HepG2 (cell line): Measurements from ENCODE around the gene PUS1. TPM values are rescaled to one million over a fixed set of nuclear protein-coding genes. Genes with fewer than 3 reads are reported as not detected.
"Not testable (repeated sequence)": the region's sequence is repeated elsewhere in the genome, so short reads cannot be mapped to it uniquely, and the experiment has no call there.

ENCODE experiments used
- ATAC-seq: fragments of 200-7000 bp; cut with Tn5 transposase; 3 replicates; pipeline ENCODE4 v1.9.1; 2020; ENCODE audit warnings: mild to moderate bottlenecking, moderate library complexity
- BruUV-seq: library from RNA; stranded (reverse); fragments of 400-500 nt; replicated peaks from 2 replicates; lab custom pipeline; 2021; lab: Mats Ljungman, UMichigan
- CTCF ChIA-PET: fragments of 300-600 bp; formaldehyde crosslinking; extraction: SDS; loops from one replicate; lab custom pipeline; 2021; ENCODE audit warnings: low total read pairs, inconsistent platforms, low intra/inter-chr PET ratio; lab: Yijun Ruan, JAX
- POLR2A ChIA-PET: fragments of 350-600 bp; sonication (Branson Sonifier 250); formaldehyde crosslinking; loops from one replicate; lab custom pipeline; 2020; ENCODE audit warnings: antibody characterized with exemption, inconsistent platforms; lab: Yijun Ruan, JAX
- DNase-seq: peaks from one replicate; pipeline ENCODE4 v3.0.0-alpha.2; 2015; ENCODE audit warnings: low spot score
- FAIRE-seq: peaks from 3 replicates; lab custom pipeline; 2011; peaks lifted over from hg19 to GRCh38; lab: Jason Lieb, UNC
- H2AFZ ChIP-seq: one replicate; pipeline ENCODE4 v1.6.1; 2011; ENCODE audit warnings: low read length, inconsistent platforms
- H3K27ac ChIP-seq: fragments of 300-600 bp; 3 replicates; pipeline ENCODE4 v1.8.0; 2011; ENCODE audit warnings: mixed run types, mild to moderate bottlenecking, mixed read lengths, low read length, inconsistent platforms; ENCODE audit not compliant: insufficient read depth; ENCODE audit errors: extremely low read length
- H3K27me3 ChIP-seq, 2 experiments: fragments of 200-600 bp in 1 of 2; 2 replicates in 1 of 2; 3 replicates in 1 of 2; pipeline versions ENCODE4 v1.6.0 to v1.8.0; 2011; ENCODE audit warnings: low read length in 2 of 2, mild to moderate bottlenecking in 2 of 2, moderate library complexity in 2 of 2, inconsistent platforms in 1 of 2; ENCODE audit not compliant: insufficient read depth in 2 of 2, control insufficient read depth in 1 of 2
- H3K36me3 ChIP-seq, 2 experiments: fragments of 200-600 bp in 1 of 2; replicated peaks in 1 of 2; 2 replicates in 1 of 2; 3 replicates in 1 of 2; pipeline versions ENCODE4 v1.5.1 to v1.8.0; 2011; ENCODE audit warnings: low read length in 2 of 2, inconsistent platforms in 1 of 2; ENCODE audit not compliant: insufficient read depth in 2 of 2, control insufficient read depth in 1 of 2
- H3K4me1 ChIP-seq: 2 replicates; pipeline ENCODE4 v1.5.1; 2012; ENCODE audit warnings: low read length, inconsistent platforms; ENCODE audit not compliant: insufficient read depth
- H3K4me2 ChIP-seq: 2 replicates; pipeline ENCODE4 v1.6.0; 2011; ENCODE audit warnings: low read depth, low read length, inconsistent platforms
- H3K4me3 ChIP-seq, 3 experiments: fragments of 200-600 bp in 1 of 3; sonication (generic), shearing (Covaris generic) in 1 of 3; replicated peaks in 1 of 3; 2 replicates each; pipeline ENCODE4 v1.5.1; 2011 to 2016; ENCODE audit warnings: low read length in 3 of 3, inconsistent platforms in 2 of 3, low read depth in 2 of 3, mild to moderate bottlenecking in 2 of 3, control low read depth in 1 of 3, mixed read lengths in 1 of 3; ENCODE audit not compliant: insufficient read depth in 1 of 3
- H3K79me2 ChIP-seq: one replicate; pipeline ENCODE4 v1.6.1; 2011; ENCODE audit warnings: low read length, inconsistent platforms; ENCODE audit not compliant: insufficient read depth
- H3K9ac ChIP-seq: 2 replicates; pipeline ENCODE4 v1.6.0; 2011; ENCODE audit warnings: mild to moderate bottlenecking, low read depth, low read length, inconsistent platforms; ENCODE audit not compliant: insufficient read depth
- H3K9me3 ChIP-seq: 2 replicates; pipeline ENCODE4 v1.5.1; 2012; ENCODE audit warnings: mild to moderate bottlenecking, low read length
- H4K20me1 ChIP-seq: 2 replicates; pipeline ENCODE4 v1.6.0; 2011; ENCODE audit warnings: inconsistent platforms, mild to moderate bottlenecking, low read length, moderate library complexity; ENCODE audit not compliant: insufficient read depth
- KAT2B ChIP-seq: fragments of 150-350 bp; IDR thresholded peaks from 2 replicates; pipeline ENCODE4 v1.6.1; 2014; ENCODE audit warnings: low read depth, low read length, borderline replicate concordance
- ZFP36L1 ChIP-seq: sonication (generic); formaldehyde crosslinking; IDR thresholded peaks from 2 replicates; pipeline ENCODE4 v1.8.0; 2022; ENCODE audit warnings: mild to moderate bottlenecking, missing genetic modification reagents, moderate library complexity
- ZMYM2 ChIP-seq: sonication (generic); formaldehyde crosslinking; IDR thresholded peaks from 2 replicates; pipeline ENCODE4 v1.8.0; 2022; ENCODE audit warnings: mild to moderate bottlenecking, missing genetic modification reagents
- ZNF121 ChIP-seq: sonication (generic); formaldehyde crosslinking; IDR thresholded peaks from 2 replicates; pipeline ENCODE4 v1.5.0; 2020; ENCODE audit warnings: mild to moderate bottlenecking, missing genetic modification reagents
- ZNF430 ChIP-seq: sonication (generic); formaldehyde crosslinking; IDR thresholded peaks from 2 replicates; pipeline ENCODE4 v1.9.0; 2021; ENCODE audit warnings: mild to moderate bottlenecking, missing genetic modification reagents
- ZNF460 ChIP-seq: sonication (generic); formaldehyde crosslinking; IDR thresholded peaks from 2 replicates; pipeline ENCODE4 v1.5.1; 2020; ENCODE audit warnings: missing genetic modification reagents, mild to moderate bottlenecking, borderline replicate concordance
- WGBS: methylation state at CpG from one replicate; pipeline ENCODE4 v1.1.6; 2017; ENCODE audit warnings: low lambda C conversion rate; 5-methylcytosine and 5-hydroxymethylcytosine counted together
- in situ Hi-C: cut with HindIII; loops from 2 replicates; pipeline ENCODE4 v1.10.0; 2017; ENCODE audit warnings: low pct_unique_long_range_greater_than_20kb; ENCODE audit not compliant: extremely low pct_ligation_motif_present
- intact Hi-C: fragments of 100-400 bp; cut with micrococcal nuclease; formaldehyde crosslinking; loops from one replicate; pipeline ENCODE4 v1.10.0; 2022; ENCODE audit not compliant: unreplicated experiment
- polyA plus RNA-seq, 8 experiments: library from polyadenylated mRNA; depleted of rRNA in 3 of 8; stranded (reverse) in 7 of 8; unstranded in 1 of 8; fragments of >200 nt; fragmentation: Illumina TruSeq in 4 of 8; extraction: Trizol in 4 of 8; gene quantifications; 2 replicates each; pipeline versions ENCODE4 v1.2.1 to v1.2.3, GENCODE V29; 2011 to 2016; ENCODE audit warnings: low read depth in 4 of 8, missing spikeins in 1 of 8, mixed read lengths in 1 of 8; ENCODE audit not compliant: insufficient read depth in 1 of 8
- total RNA-seq, 5 experiments: library from RNA; depleted of rRNA; stranded (reverse); fragments of >200 nt; fragmentation: Illumina TruSeq; extraction: Trizol; gene quantifications; 2 replicates each; pipeline ENCODE4 v1.2.3, GENCODE V29; 2016; ENCODE audit warnings: low read depth in 1 of 5

PUS1 gene
- total and polyA plus RNA-seq, 2 of the 13 experiments (the other 11 are each of a cell fraction or from before 2014, with no cell fraction given), result 19.2 to 24.7 TPM

- POLR2A ChIA-PET, result no interaction called here
- Histone ChIP-seq H4K20me1 (no peaks in the 10 kb centered on the region), H3K9me3 (no peaks in the 10 kb centered on the region), H3K4me2 (no peak overlapping the region), H3K27ac (no peak overlapping the region), H3K9ac (no peak overlapping the region), H3K79me2 (peaks cover 23% of the 10 kb centered on the region), H3K27me3 (no peaks in the 10 kb centered on the region; a peak in 1 of 5 replicates), H3K36me3 (peaks cover 0 to 8% of the 10 kb centered on the region in 2 experiments; a peak in 1 of 5 replicates), H3K4me3 (no peak overlapping the region), H2AFZ (no peak overlapping the region), H3K4me1 (peaks cover 28% of the 10 kb centered on the region; the same call in 1 of the 2 replicates)
- CTCF ChIA-PET, result no interaction called here
- ATAC-seq (no peak), DNase-seq (no peak), FAIRE-seq (no peak)
- BruUV-seq, result no TSS peak
- no peak for TF ChIP-seq ZFP36L1 (CRISPR knock-in tag)
- TF ChIP-seq ZNF121 (CRISPR knock-in tag), result peak; percentile 83
- TF ChIP-seq KAT2B, result no peak
- WGBS, result 66% methylated on average over 1 of the region's 1 CpG
- intact Hi-C loops (no loop called here), in situ Hi-C loops (no loop called here)
These were observed 19.2 kb downstream of the PUS1 start for GRCh38 chr12:131948166-131948712.

- H3K27me3 ChIP-seq, FAIRE-seq, DNase-seq, H4K20me1 ChIP-seq, in situ Hi-C loops, CTCF ChIA-PET, H3K27ac ChIP-seq, intact Hi-C loops, H2AFZ ChIP-seq, ATAC-seq, H3K36me3 ChIP-seq, H3K9me3 ChIP-seq, BruUV-seq: not testable (repeated sequence)
- peak overlapping the region; percentile 38 to 75 (median 65); a peak in 4 of 6 replicates for H3K4me3 ChIP-seq
- H3K9ac ChIP-seq, result peak overlapping the region; percentile 59
- H3K4me1 ChIP-seq, result peaks cover 28% of the 10 kb centered on the region; the same call in 1 of the 2 replicates
- H3K4me2 ChIP-seq, result peak overlapping the region; percentile 68
- 45% methylated on average over 22 of the region's 23 CpGs for WGBS
- TF ChIP-seq ZNF460 (CRISPR knock-in tag) (peak; percentile 50), ZMYM2 (0 out of 2 replicates have a peak, but pooled peaks have one; percentile 49), ZNF430 (CRISPR knock-in tag) (0 out of 2 replicates have a peak, but pooled peaks have one; percentile 41)
- peaks cover 30% of the 10 kb centered on the region for H3K79me2 ChIP-seq
- POLR2A ChIA-PET, result interaction anchor here (1.0 to 1.4 kb wide), 2 partner anchors 9 to 98 kb away, joined by 3 to 4 read pairs; no protein-coding TSS in a partner anchor
These were observed 19.8 kb downstream of the PUS1 start for GRCh38 chr12:131948713-131949430.
